GM21381 (cell line): ENCODE results near the gene FGF14.
A peak's percentile ranks its signal among the peaks of the same experiment; 100 is the strongest.

Experiments used
- ATAC-seq: cut with Tn5 transposase; IDR thresholded peaks from one replicate; pipeline ENCODE4 v1.9.1; 2021; ENCODE audit warnings: mild to moderate bottlenecking, moderate library complexity; ENCODE audit not compliant: unreplicated experiment

Gene FGF14

DNA sequence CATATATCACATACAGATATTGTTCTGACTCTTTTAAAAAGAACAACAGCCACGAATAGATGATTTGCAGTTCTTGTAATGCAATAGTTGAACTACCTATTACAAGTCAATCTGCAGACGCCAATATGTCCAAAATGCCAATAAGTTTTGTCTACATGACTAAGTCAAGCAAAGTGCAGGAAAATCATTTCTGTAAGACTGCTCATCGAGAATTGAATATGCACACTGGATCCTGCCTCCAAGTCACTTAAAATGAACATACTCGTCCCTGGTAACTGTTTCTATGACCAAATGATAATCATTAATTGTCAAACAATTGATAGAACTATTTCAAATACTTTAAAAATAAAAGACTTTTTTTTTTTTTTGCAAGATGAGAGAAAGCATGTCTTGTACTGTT, 573.7 kb downstream of the FGF14 start:
- ATAC-seq = no peak

DNA sequence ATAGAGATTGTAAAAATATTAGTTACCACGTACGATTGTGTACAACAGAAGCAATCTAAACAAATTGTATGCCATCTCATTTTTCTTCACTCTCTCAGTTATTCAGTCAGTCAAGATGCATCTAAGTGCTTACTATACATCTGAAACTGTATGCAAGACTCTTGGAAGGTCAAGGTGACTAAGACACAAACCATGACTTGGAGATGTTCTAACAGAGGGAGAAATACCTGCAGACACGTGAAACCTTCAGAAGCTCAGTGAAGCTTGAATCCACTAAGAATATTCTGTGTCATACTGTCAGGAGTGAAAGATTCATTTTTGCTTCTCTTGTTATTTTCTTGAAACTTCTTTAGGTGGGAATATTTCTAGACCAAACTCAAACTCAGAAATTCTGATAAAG, 584.0 kb downstream of the FGF14 start:
- ATAC-seq = no peak

DNA sequence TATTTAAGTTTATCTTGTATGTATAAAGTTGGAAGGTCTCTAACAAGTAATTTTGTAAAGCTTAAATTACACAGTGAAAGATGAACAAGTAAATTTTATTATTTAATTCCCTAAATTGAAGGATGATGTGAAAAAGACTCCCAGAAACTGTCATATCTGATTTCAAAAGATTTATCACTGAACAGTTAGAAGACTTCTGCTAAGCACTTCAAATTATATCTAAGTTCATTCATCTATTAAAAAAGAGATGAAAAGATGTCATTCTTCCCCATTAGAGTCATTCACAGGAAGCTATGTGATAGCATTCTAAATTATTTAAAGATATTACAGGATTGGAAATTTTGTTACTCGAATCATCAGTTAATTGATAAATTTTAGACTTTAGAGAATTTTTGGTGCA, 590.0 kb downstream of the FGF14 start:
- no peak for ATAC-seq

DNA sequence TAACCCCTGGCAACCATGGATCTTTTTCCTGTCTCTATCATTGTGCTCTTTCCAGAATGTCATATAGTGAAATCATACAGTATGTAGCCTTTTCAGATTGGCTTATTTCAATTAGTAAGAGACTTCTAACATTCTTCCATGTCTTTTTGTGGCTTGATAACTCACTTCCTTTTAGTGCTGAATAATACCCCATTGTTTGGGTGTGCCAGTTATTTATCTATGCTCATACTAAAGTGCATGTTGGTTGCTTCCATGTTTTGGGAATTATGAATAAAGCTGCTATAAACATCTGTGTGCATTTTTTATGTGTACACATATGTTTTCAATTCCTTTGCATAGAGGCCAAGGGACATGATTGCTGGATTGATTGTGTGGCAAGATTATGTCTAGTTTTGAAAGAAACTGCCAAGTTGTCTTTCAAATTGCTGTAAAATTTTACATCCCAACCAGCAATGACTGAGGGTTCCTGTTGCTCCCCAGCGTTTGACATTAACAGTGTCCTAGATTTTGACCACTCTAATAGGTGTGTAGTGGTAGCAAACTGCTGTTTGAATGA, 590.5 kb downstream of the FGF14 start:
- ATAC-seq = no peak

DNA sequence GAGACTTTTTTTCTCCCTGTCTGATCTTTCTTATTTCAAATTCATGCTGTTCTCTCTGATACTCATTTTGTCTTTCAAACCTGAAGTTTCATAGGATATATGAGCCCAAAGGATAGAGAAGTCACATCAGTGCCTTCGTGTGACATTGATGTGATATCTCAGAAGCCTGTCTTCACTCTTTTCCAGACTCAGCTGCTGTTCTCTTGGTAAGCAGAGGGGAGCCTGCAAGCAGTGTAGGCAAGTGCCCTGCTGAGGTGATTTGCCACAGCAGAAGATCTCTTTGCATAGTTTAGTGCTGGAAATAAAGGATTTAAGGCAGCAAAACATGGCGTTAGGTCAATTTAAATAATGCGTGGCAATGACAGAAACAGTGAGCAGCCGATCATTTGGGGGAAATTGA, 602.7 kb downstream of the FGF14 start:
- ATAC-seq = no peak

DNA sequence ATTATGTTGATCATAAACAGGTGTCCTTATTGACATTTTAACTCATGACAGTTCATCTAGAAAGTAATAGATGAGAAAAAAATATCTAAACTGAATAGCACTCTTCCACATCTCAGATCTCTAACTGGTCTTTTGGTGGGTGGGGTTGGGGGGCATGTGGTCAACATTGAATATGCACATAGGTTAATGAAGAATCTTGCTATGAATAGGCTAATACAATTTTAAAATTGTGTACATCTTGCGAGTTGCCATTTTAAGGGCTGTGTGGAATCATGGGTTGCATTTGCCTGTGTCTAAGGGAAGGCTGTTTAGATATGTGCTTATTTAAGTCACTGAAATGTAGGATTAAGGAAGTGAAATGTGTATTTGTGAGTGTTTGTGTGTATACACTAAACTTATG, 603.4 kb downstream of the FGF14 start:
- no peak for ATAC-seq

- no peak for ATAC-seq
These were observed 606.4 kb downstream of the FGF14 start for GRCh38 chr13:101795460-101795859.

DNA sequence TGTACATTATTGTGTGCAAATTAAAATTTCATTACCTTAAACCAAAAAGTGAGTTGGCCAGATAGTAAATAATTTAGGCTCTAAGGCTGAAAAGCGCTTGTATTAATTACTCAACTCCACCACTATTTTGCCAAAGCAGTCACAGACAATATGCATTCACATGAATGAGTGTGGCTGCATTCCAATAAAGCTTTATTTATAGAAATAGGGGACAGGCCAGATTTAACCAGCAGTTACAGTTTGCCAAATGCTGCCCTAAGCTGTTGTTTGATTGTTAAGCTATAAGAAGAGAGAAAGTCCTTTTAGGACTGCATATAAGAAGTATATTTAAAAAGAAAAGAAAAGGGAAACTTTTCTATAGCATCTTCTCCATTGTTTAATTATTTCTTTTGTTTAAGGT, 606.8 kb downstream of the FGF14 start:
- ATAC-seq = no peak

DNA sequence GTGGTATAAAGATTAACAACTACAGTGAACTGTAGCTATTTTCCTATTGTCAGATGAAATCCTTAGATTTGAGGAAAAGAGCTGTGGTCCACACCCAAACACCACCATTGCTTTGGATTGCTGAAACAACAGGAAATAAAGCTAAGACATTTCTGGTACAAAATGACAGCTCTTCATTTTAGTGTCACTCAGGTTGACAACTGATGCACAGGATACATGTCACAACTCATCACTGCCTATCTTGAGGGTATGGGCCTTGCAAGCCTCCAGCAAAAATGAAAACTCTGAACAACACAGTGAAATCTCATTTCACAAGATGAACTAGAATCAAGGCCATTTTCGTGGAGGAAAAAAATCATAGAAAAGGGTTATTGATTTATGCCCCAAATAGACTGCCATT, 609.7 kb downstream of the FGF14 start:
- ATAC-seq = no peak

DNA sequence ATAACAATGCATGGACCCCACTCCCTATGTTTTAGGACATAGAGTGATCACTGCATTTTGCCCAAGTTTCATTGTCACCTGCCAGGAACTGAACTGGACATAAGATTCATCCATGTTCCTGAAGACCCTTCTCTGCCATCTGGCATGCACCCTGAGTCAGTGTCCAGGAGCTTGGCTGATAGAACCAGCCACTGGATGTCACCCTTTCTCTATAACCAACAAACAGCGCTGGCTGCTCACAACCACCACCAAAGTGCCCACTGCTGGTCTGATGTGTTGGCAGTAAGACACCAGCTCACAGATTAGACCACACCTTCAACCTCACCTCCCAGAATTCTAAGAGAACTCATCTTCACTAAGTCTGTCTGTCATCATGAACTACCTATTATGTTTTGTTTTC, 616.0 kb downstream of the FGF14 start:
- ATAC-seq = no peak

- no peak for ATAC-seq
These were observed 617.5 kb downstream of the FGF14 start for GRCh38 chr13:101784313-101784712.

- ATAC-seq = no peak
These were observed 618.3 kb downstream of the FGF14 start for GRCh38 chr13:101783554-101783953.

GRCh38 chr13:101780211-101780610, 621.6 kb downstream of the FGF14 start:
- ATAC-seq = no peak

GRCh38 chr13:101779147-101779546, 622.7 kb downstream of the FGF14 start:
- no peak for ATAC-seq

- no peak for ATAC-seq
These were observed 626.6 kb downstream of the FGF14 start for GRCh38 chr13:101775267-101775666.

DNA sequence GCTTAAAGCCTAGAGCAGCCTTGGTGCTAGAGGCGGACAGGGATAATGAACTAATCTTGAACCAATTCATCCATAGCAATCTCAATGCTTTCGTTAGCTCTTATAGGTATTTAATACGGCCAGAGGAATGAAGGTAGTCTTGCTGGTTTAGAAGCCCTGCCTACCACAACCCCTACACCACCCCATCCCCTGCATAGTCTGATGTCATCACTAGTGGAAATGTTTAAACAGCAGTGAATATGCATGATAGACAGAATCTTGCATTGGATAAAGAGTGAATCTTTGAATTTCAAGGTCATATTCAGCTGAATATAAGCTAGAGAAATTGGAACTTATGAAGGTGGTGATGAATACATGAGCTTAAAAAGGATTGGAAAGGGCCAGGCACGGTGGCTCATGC, 627.5 kb downstream of the FGF14 start:
- no peak for ATAC-seq

DNA sequence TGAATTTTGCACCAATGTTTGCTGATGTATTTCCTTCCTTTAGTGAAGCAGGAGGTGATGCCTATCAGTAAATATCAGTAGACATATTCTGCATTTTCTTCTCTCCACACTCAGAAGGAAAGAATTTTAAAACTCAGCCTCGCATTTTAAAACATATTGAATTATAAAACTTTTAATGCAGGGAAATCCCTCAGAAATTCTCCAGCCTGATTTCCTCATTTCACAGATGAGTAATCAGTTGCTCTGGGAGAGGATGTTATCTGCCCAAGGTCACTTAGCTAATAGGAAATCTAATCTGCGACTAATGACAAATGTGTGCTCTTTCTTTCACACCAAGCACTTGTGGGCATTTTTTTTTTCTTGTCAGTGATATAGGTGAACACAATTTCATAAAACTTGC, 628.8 kb downstream of the FGF14 start:
- no peak for ATAC-seq

GRCh38 chr13:101767131-101767530, 634.7 kb downstream of the FGF14 start:
- ATAC-seq = no peak

DNA sequence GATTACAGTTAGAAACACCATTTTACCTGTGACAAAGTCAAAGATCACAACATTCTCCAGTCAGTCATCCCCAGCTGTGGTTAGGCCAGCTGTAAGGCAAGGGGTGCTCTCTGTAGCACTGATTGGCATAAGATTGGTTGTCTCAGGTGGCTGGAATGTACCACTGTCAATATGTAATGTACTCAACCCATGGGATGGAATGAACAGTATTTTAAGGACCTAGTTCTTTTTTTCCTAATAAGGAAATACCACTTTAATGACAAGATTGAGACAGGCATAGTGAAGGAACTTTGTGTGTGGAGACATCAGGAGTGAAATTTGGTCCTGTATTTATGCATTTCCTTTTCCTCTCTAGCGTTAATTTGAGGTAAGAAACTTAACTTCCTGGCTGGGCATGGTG, 638.7 kb downstream of the FGF14 start:
- ATAC-seq = no peak

DNA sequence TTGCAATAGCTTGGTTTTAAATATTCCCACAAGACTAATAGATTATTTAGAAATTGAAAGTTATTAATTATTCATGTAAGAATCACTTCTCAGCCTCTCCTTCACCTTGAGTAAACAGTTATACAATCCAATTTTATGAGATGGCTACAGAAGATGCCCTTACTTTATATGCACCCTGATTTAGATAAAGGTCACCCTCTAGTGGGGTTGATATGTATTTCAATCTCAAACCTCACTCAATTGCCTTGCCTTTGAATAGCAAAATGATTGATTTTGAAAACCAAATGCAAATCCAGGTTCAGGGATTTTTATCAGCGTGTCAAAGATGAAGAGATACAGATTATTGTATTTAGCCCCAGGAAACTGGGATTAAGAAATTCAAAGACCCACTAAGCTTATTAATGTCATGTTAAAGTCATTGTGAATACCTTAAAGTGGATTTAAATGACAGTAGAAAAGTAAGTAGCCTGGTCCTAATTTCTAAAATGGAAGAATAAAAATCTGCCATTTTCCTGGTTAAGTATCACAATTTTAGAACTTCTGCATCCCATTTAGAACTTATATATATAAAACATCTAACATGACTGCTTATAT, 644.3 kb downstream of the FGF14 start:
- peak; percentile 76 for ATAC-seq

GRCh38 chr13:101755228-101755887, 646.5 kb downstream of the FGF14 start:
- ATAC-seq = no peak

DNA sequence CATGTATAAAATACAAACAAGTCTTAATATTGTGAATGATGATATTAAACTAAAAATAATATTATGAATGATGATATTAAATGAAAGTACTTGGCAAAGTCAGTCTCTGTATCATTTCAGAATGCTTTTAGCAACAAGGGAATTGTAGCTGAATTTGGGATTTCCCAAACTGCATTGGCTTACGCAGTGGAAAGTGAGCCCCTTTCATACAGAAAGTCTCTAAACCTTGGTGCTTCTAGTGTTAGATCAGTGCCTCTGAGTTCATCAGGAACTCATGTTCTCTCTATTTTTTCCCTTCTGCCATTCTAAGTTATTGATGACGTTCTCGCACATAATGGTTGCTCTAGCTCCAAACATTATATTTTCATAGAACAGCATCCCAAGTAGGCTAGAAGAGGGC, 649.4 kb downstream of the FGF14 start:
- no peak for ATAC-seq

DNA sequence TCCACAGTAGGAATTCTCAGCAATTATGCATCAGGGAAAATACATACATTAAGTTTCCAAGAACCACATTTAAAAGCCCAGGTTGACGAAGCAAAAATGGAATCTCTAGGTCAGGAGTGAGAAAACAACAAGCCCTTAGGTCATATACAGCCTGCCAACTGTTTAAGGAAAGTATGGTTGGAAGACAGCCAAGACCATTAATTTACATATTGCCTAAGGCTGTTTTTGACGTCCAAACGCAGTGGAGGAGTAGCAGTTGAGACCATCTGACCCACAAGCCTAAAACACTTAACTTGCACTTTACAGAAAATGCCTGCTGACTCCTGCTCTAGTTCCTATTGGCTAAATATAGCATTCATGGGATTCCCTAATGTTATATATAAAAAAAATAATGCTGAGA, 650.4 kb downstream of the FGF14 start:
- peak; percentile 72 for ATAC-seq
